NCI-H1417 treated with DMSO at 0.1 percent for 48 hours (cell line): ENCODE data around the gene COPG2.
"Not testable (repeated sequence)": the region's sequence is repeated elsewhere in the genome, so short reads cannot be mapped to it uniquely, and the experiment has no call there.

Source experiments
- DNase-seq: peaks from one replicate; lab custom pipeline; 2025; lab: John Stamatoyannopoulos, UW

The COPG2 gene

DNA sequence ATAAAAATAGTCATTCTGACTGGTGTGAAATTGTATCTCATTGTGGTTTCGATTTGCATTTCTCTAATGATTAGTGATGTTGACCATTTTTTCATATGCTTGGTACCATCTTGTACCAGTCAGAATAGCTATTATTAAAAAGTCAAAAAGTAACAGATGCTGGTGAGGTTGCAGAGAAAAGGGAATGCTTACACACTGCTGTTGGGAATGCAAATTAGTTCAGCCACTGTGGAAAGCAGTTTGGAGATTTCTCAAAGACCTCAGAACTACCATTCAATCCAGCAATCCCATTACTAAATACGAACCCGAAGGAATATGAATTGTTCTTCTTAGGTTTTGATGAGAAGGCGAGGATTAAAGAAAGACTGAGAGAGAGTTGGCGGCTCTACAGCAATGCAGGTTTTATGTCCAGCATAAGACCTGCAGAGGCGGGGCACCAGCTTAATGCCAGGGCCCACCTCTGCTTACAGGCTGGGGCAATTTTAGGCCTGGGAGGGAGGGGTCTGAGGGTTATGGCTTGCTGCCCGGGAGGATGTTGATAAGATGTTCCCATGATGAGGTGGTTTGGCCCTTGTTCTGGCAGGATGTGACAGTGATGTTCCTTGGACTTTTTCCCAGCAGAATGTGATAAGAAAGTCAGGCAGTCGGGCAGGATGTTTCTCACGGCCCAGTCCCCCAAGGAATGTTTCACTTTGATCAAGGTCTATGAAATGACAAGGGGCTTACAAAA, 102.2 kb downstream of the COPG2 start:
- no peak for DNase-seq

- no peak for DNase-seq
Measured at GRCh38 chr7:130560972-130561371, 107.6 kb downstream of the COPG2 start.

GRCh38 chr7:130559184-130559583, 109.4 kb downstream of the COPG2 start:
- DNase-seq = no peak

DNA sequence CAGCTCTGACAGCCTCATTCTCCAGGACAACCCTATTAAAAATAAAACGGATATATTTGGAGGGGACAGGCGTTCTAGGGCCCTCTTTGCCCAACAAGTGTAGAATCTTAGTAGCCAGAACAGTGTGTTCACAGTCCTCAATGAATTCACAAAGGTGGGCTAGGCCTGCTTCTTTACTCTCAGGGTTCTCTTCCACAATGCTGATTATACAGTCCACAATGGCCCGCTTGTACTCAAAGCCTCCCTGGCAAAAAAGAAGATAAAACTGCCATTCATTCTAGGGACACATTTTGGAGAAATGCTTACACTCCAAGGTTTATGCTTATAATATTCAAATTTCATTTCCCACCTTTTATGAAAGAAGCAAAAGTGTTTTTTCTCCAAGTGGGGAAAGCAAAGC, 114.1 kb downstream of the COPG2 start:
- no peak for DNase-seq

DNA sequence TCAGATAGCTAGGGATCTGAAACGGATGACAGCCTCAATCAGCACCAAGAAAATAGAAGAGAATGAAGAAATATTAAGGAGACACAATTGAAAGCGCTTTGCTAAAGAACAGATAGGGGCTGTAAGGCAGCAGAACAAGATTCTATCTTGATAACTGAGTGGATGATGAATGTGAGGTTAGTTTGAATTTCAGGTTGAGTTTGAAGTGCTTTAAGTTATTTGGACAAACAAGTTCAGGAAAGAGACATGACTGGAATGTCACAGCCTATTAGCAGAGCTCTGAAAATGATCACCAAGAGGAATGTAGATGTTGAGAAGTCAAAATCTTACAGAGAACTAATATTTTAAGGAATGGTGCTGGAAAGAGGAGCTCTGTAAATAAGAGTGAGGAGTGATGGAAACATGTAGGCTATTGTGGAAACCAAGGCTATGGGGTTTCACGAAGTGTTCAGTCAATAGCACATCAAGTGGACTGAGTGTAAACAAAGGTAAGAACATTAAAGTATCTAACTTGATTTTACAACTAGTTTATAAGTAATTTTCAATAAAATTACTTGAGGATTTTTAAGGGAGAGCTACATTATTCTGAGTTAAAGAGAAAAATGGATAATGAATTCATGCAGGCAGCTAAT, 115.0 kb downstream of the COPG2 start:
- DNase-seq = no peak

DNA sequence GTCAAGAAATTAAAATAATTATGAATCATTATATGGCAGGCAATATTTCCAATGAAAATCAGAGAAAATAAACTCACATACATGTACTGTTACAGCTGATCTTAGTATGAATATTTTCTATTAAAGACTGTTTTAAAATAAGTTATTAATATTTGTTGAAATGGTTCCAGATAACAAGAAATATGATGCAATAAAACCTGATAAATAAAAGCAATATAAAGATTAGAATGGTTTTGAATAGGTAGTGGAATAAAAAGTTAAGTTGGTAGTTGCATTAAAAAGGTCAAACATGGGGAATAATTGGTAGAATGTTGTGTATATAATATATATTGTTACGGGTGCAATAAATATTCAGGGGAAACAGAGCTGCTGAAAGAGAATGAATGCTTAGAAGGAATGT, 124.2 kb downstream of the COPG2 start:
- no peak for DNase-seq

DNA sequence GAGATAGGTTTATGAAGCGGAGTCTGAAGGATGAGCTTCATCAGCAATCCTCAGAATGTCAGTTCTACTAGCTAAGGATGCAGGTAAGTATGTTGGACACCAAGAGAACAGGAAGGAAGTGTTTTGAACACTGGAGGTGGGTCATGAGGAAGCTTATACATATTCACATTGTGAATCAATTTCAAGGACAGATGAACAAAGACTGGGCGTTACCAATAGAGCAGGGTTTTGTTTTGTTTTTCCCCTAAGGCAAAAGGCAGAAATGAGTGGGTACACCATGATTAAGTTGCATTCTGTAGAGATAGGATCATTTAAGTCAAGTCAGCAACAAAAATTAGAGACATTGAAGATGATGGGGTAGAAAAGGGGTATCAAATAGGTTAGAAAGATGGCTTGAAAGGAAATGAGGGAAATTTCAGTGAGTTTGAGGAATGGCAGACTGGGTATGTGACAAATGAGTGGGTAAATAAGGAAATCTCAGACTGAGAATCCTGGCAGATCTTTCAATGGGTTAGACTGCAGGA, 125.0 kb downstream of the COPG2 start:
- no peak for DNase-seq

DNA sequence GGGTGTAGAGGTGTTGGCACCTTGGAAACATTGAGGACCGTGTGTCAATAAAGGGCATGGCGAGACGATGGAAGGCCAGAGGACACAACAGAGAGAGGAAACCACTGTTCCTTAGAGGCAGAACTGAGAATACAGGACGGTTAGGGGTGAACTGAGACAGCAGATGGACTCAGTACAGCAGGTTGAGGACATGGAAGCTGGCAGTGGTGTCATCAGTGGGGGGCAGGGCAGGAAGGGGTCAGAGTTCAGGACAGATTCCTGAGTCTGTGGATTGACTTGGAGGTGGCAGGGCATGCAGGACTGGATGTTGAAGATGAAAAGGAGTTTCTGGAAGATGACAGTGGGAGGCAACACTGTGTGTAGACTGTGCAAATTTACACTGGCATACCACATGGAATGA, 126.3 kb downstream of the COPG2 start:
- DNase-seq = not testable (repeated sequence)

DNA sequence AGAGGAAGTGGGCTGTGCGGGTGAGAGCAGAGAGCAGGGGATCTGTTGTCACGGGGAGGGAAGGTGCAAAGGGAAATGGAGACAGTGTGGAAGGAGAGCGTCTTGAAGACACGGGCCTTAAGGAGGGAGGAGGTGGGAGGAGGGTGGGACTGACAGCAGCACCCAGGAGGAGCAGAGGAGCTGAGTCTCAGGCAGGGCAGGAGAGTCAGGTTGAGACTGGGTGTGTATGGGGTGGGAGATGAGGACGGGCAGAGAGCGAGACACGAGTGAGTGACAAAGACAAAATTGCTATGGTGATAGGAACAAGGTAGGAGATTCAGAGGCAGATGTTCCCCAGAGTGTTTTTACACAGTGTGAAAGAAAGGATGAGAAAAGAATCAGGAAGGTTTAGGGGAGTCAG, 127.3 kb downstream of the COPG2 start:
- DNase-seq = not testable (repeated sequence)

- DNase-seq = not testable (repeated sequence)
Measured at GRCh38 chr7:130537894-130538293, 130.7 kb downstream of the COPG2 start.

DNA sequence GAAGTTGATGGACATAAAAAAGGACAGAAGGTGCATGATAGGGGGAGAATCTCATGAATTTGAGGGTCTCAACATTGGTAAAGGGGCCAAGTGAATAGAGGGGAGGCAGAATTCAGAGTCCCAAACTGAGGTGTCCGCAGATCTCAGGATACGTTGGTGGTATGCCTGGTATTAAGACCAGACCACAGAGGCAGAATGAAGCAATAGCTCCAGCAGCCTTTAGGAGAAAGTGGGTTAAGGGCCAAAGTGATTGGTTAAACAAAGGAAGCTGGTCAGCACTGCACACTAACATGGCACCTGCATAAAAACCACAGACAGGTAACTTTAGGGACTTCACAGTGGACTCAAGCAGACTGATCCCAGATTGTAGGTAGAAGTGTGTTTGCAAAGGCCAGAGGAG, 139.1 kb downstream of the COPG2 start:
- DNase-seq = no peak

- DNase-seq = not testable (repeated sequence)
Measured at GRCh38 chr7:130527752-130528355, 140.7 kb downstream of the COPG2 start.

DNA sequence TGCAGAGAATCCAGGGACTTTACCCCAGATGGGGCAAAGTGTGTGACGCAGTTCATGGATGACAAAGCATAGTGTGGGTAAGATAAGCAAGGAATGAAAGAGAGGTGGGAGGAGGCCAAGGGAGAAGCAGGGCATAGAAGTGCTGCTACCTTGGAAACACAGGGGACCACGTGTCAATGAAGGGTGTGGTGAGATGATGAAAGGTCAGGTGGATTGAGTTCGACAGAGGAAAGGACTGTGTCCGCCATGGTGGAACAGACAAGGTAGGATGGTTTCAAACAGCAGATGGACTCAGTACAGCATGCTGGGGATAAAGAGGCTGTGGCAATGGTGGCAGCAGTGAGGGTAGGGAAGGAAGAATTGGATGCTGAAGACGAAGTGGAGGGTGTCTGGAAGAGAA, 143.9 kb downstream of the COPG2 start:
- no peak for DNase-seq

- not testable (repeated sequence) for DNase-seq
Measured at GRCh38 chr7:130523519-130524125, 144.9 kb downstream of the COPG2 start.

GRCh38 chr7:130521258-130521951, 147.1 kb downstream of the COPG2 start:
- DNase-seq = no peak

- no peak for DNase-seq
Measured at GRCh38 chr7:130515315-130516040, 153.1 kb downstream of the COPG2 start.

DNA sequence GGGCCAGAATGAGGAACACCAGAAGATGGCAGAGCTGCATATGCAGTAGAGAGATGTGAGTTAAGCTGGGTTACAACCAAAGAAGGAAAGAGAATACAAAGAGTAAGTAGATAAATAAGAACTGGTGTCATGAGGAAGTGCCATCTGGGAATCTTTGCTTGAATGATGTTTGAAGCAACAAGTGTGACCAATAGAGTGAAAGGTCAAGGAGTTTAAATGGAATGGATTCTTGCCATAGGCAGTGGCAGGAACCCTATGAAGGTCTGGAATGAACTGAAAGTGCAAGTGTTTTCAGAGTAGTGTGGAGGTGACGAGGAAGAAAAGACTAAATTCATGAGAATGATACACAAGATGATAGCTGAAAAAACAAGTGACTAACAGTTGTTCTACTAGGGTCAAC, 155.1 kb downstream of the COPG2 start:
- no peak for DNase-seq

DNA sequence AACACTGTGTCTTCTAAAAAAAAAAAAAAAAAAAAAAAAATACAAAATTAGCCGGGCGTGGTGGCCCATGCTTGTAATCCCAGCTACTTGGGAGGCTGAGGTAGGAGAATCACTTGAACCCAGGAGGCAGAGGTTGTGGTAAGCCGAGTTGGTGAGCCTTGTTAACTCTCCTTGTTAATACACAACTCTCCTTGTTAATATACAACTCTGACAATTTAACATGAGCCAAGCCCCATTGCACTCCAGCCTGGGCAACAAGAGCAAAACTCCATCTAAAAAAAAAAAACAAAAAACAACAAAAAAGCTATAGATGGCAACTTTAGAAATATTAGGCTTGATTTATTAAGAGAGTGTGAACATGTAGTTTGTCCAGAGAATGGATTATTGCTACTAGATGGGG, 156.5 kb downstream of the COPG2 start:
- not testable (repeated sequence) for DNase-seq

- no peak for DNase-seq
Measured at GRCh38 chr7:130506358-130506757, 162.2 kb downstream of the COPG2 start.

DNA sequence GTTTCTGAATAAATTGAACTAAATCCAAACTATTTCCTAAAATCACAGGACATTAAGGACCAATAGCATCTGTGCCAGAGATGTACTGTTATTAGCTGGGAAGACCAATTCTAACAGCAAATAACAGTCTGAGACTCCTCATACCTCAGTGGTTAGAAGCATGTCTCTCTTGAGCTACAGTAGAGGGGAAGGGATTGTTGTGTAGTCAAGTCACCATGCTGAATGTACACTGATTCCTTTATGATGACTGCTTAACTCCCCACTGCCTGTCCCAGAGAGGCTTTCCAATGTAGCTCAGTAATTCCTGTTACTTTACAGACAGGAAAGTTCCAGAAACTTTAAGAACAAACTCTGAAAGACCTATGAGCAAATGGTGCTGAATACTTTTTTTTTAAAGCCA, 162.8 kb downstream of the COPG2 start:
- no peak for DNase-seq

- DNase-seq = no peak
Measured at GRCh38 chr7:130500910-130501309, 167.6 kb downstream of the COPG2 start.
